HFFc6 (cell line): Measurements from ENCODE around the gene PMPCA. TPM values are rescaled to one million over a fixed set of nuclear protein-coding genes. Genes with fewer than 3 reads are reported as not detected.

ENCODE experiments used
- DNase-seq: peaks from one replicate; pipeline ENCODE4 v3.0.0-alpha.2; 2018
- H3K27ac Mint-ChIP-seq: 2 replicates; pipeline ENCODE4 v1.8.0; 2020; ENCODE audit warnings: mild to moderate bottlenecking, mixed read lengths
- H3K27me3 Mint-ChIP-seq: 2 replicates; pipeline ENCODE4 v1.8.0; 2021; ENCODE audit warnings: mild to moderate bottlenecking, moderate library complexity, mixed read lengths; ENCODE audit not compliant: insufficient read depth
- H3K36me3 Mint-ChIP-seq: 2 replicates; pipeline ENCODE4 v1.8.0; 2021; ENCODE audit warnings: low read depth, mixed read lengths
- H3K4me1 Mint-ChIP-seq: 2 replicates; pipeline ENCODE4 v1.8.0; 2020; ENCODE audit warnings: low read depth, mixed read lengths
- H3K4me3 Mint-ChIP-seq: 2 replicates; pipeline ENCODE4 v1.8.0; 2020; ENCODE audit warnings: mild to moderate bottlenecking, moderate library complexity, mixed read lengths
- H3K9me3 Mint-ChIP-seq: 2 replicates; pipeline ENCODE4 v1.8.0; 2020; ENCODE audit warnings: mild to moderate bottlenecking, mixed read lengths
- total RNA-seq, 6 experiments: library from RNA; stranded (reverse); fragmentation: NEBNext Ultra II Directional; extraction: Animal tissue kit (Norgen Biotek cat#: 25700); gene quantifications; 2 replicates in 1 of 6; 3 replicates in 5 of 6; pipeline ENCODE4 v1.2.3, GENCODE V29; 2021
- TF ChIP-seq, protein P1 (sequence below): fragments of 200-600 bp; sonication (generic); IDR thresholded peaks from 2 replicates; pipeline ENCODE4 v1.5.0; 2021; ENCODE audit warnings: antibody characterized with exemption, mild to moderate bottlenecking

PMPCA gene
- total RNA-seq, 6 experiments from 2014 or later, result 69.1 to 81.0 (median 75.9) TPM

DNA sequence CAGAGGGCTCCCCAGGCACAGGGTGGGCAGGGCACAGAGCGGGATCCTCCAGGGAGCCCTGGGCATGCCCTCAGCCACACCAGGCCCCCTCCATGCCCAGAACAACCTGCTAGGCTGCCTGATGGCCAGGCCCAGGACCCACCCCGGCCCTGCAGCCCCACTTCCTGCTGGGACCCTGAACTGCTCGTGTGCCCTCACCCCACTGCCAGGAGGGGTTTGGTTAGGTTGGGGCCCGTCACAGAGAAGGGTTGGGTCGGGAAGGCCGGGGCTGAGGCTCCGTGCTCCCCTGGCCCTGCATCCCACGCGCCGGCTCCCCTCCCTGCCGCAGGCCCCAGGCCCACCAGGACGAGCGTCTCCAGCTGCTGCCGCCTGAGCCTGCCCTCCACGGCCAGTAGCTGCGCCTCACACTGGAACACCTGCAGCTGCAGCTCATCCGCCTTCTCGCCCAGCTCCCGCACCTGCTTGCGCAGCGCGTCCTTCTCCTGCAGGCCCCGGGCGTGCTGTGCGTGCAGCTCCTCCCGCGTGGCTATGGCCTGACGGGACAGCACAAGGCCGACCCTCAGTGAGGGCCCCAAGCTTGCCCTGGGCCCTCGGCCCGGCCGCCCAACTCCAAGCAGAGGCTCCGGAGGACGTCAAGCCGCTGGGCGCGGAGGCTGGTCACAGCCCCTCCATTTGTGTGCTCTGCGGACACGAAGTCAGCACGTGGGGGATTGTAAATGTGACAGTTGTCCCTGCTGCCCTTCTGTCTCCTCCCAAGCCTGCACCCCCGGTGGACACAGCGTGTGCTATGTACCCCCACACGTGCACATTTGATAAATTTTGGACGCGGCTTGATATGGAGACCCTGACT, 42.9 kb upstream of the PMPCA start:
- Mint-ChIP-seq H3K4me1 (peaks cover 9% of the 10 kb centered on the region), H3K27ac (no peak overlapping the region), H3K9me3 (no peaks in the 10 kb centered on the region), H3K4me3 (no peak overlapping the region), H3K27me3 (peaks cover 9% of the 10 kb centered on the region), H3K36me3 (no peaks in the 10 kb centered on the region)
- TF ChIP-seq, protein P1, sequence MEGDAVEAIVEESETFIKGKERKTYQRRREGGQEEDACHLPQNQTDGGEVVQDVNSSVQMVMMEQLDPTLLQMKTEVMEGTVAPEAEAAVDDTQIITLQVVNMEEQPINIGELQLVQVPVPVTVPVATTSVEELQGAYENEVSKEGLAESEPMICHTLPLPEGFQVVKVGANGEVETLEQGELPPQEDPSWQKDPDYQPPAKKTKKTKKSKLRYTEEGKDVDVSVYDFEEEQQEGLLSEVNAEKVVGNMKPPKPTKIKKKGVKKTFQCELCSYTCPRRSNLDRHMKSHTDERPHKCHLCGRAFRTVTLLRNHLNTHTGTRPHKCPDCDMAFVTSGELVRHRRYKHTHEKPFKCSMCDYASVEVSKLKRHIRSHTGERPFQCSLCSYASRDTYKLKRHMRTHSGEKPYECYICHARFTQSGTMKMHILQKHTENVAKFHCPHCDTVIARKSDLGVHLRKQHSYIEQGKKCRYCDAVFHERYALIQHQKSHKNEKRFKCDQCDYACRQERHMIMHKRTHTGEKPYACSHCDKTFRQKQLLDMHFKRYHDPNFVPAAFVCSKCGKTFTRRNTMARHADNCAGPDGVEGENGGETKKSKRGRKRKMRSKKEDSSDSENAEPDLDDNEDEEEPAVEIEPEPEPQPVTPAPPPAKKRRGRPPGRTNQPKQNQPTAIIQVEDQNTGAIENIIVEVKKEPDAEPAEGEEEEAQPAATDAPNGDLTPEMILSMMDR, result no peak
- no peak for DNase-seq

DNA sequence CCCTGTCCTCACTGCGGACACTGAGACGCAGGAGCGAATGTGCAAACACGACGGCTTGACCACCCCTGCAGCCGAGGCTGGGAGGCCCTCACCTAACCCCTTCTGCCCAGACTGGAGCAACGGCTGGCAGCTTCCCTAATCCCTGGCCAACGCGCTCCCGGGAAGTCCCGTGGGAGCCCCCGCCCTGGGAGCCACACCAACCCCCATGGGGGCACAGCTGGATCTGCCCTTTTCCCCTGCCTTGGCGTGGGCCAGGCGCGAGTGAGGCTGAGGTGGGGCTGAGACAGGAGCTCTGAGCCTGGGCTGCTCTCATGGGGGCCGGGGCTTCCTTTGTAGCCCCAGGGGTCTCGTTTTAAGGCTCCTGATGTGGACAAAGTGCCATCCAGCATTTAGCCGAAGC, 42.3 kb upstream of the PMPCA start:
- H3K4me1 Mint-ChIP-seq, result peaks cover 11% of the 10 kb centered on the region
- no peaks in the 10 kb centered on the region for H3K9me3 Mint-ChIP-seq
- peaks cover 2% of the 10 kb centered on the region for H3K27me3 Mint-ChIP-seq
- H3K27ac Mint-ChIP-seq, result no peak overlapping the region
- TF ChIP-seq, protein P1, result no peak
- DNase-seq, result no peak
- no peak overlapping the region for H3K4me3 Mint-ChIP-seq
- H3K36me3 Mint-ChIP-seq, result no peaks in the 10 kb centered on the region

DNA sequence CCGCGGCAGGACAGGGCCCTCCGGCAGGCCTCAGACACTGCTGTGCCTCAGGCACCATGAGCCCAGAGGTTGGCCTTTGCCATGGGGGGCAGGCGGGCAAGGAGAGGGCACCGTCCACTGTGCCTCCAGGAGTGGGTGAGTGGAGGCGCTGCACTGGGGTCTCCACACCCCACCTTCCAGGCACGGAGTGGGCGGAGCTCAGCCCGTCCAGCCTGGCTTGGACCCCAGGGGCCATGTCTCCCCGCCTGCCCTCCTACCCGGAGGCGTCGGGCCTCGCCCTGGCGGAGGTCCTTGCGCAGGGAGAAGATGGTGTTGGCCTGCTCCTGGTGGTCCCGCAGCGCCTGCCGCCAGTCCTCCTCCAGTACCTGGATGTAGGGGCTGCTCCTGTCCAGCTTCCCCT, 40.4 kb upstream of the PMPCA start:
- Mint-ChIP-seq H3K36me3 (no peaks in the 10 kb centered on the region; the same call in 1 of the 2 replicates), H3K4me1 (peaks cover 13% of the 10 kb centered on the region), H3K9me3 (no peaks in the 10 kb centered on the region), H3K27me3 (peaks cover under 1% of the 10 kb centered on the region; the same call in 1 of the 2 replicates), H3K27ac (no peak overlapping the region), H3K4me3 (no peak overlapping the region)
- TF ChIP-seq, protein P1, result no peak
- no peak for DNase-seq

DNA sequence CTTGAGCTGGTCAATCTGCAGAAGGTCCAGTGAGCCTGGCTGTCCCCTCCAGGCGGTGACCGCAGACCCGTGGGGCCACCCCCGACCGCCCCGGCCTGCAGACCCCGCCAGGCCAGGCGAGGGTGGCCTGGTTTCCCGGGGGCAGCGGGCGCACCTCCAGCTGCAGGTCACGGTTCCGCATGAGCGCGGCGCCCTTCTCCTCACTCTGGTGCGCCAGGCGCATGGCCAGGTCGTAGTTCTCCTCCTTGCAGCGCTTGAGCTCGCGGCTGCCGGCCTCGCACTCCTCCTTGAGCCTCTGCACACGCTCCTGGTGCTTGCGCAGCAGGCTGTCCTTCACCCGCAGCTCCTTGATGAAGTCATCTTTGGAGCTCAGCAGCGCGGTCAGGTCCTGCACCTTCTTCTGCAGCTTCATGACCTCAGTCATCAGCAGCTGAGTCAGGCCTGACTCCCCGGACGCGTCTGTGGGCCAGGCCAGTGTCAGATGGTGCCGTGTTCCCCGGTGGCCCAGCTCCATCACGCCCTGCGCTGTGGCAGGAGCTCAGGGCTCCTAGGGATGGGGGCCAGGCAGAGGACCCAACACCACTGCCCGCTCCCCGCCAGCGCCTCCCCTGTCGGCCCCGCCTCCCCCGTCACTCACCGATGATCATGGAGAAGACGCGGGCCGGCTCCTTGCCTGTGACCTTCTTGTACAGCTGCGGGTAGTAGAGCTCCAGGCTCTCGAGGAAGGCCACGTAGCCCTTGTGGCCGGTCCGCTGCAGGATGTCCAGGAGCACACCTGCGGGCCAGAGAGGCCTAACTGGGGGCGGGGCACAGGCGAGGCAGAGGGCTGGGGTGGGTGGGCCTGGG, 39.5 kb upstream of the PMPCA start:
- H3K9me3 Mint-ChIP-seq, result no peaks in the 10 kb centered on the region
- H3K36me3 Mint-ChIP-seq, result no peaks in the 10 kb centered on the region; the same call in 1 of the 2 replicates
- no peak overlapping the region for H3K4me3 Mint-ChIP-seq
- DNase-seq, result no peak
- peaks cover 2% of the 10 kb centered on the region; the same call in 1 of the 2 replicates for H3K27me3 Mint-ChIP-seq
- no peak overlapping the region for H3K27ac Mint-ChIP-seq
- peaks cover 13% of the 10 kb centered on the region for H3K4me1 Mint-ChIP-seq
- TF ChIP-seq, protein P1, result no peak

DNA sequence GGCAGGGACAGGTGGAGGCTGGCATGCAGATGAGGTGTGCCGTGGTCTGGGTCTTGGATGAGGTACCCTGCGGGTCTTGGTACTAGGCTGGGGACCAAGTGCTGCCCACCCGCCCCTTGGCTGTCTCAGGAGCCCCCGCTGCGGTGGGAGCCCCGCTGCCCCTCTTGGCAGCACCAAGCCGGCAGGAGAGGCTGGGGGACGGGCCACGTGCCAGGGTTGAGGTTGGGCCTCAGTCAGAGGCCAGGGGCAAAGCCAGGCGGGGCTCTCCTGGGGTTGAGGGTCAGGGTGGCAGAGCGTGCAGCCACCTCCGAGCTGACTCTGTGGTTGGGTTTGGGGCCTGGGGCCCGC, 39.0 kb upstream of the PMPCA start:
- no peak for DNase-seq
- H3K27me3 Mint-ChIP-seq, result peaks cover 2% of the 10 kb centered on the region; the same call in 1 of the 2 replicates
- H3K4me1 Mint-ChIP-seq, result peaks cover 13% of the 10 kb centered on the region

More for the DNA sequence above, 39.0 kb upstream of the PMPCA start:
- TF ChIP-seq, protein P1, result no peak
- H3K36me3 Mint-ChIP-seq, result no peaks in the 10 kb centered on the region; the same call in 1 of the 2 replicates
- H3K27ac Mint-ChIP-seq, result no peak overlapping the region
- H3K4me3 Mint-ChIP-seq, result no peak overlapping the region
- H3K9me3 Mint-ChIP-seq, result no peaks in the 10 kb centered on the region
